HepG2 (cell line): Measurements from ENCODE around the gene PCSK2.

Source experiments
- GABPA ChIP-seq, 2 experiments: IDR thresholded peaks; 2 replicates each; pipeline ENCODE4 v1.6.1; 2011 to 2016; ENCODE audit warnings: low read depth in 2 of 2, low read length in 1 of 2, missing biosample characterization in 1 of 2, missing genetic modification characterization in 1 of 2
- MYNN ChIP-seq: sonication (generic); formaldehyde crosslinking; IDR thresholded peaks from 2 replicates; pipeline ENCODE4 v1.4.0; 2020; ENCODE audit warnings: mild to moderate bottlenecking, low read depth, missing genetic modification reagents
- POLR2AphosphoS5 ChIP-seq: IDR thresholded peaks from 2 replicates; pipeline ENCODE4 v1.6.1; 2012; ENCODE audit warnings: low read depth, low read length
- TF ChIP-seq, protein P1 (sequence below): sonication (generic); formaldehyde crosslinking; IDR thresholded peaks from 2 replicates; pipeline ENCODE4 v1.8.1; 2022; ENCODE audit warnings: mild to moderate bottlenecking, missing genetic modification reagents
- TF ChIP-seq, protein P2 (sequence below): sonication (generic); formaldehyde crosslinking; IDR thresholded peaks from 2 replicates; pipeline ENCODE4 v1.5.0; 2020; ENCODE audit warnings: mild to moderate bottlenecking, missing genetic modification reagents, moderate library complexity

DNA sequence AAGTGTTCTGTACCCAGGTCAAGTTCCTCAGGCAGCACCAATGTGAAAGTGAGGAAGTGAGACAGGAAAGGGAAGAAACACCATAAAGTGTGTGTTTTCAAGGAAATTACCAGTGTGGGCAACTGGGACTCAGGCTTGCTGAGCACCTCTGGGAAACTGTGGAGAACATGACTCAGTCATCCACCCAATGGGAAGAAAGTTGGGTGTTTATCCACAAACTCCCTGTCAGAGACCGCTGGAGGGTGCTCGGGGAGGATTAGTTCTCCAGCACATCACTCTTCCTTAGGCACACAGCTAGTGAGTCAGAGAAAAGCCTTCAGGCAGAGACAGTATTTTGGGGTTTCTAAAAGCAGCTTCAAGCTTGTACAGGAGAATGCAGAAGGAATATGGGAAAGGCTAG lies 93.6 kb downstream of the PCSK2 start:
- TF ChIP-seq MYNN = no peak
- TF ChIP-seq, protein P1, sequence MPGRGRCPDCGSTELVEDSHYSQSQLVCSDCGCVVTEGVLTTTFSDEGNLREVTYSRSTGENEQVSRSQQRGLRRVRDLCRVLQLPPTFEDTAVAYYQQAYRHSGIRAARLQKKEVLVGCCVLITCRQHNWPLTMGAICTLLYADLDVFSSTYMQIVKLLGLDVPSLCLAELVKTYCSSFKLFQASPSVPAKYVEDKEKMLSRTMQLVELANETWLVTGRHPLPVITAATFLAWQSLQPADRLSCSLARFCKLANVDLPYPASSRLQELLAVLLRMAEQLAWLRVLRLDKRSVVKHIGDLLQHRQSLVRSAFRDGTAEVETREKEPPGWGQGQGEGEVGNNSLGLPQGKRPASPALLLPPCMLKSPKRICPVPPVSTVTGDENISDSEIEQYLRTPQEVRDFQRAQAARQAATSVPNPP (CRISPR knock-in tag) = no peak
- no peak for TF ChIP-seq POLR2AphosphoS5
- TF ChIP-seq, protein P2, sequence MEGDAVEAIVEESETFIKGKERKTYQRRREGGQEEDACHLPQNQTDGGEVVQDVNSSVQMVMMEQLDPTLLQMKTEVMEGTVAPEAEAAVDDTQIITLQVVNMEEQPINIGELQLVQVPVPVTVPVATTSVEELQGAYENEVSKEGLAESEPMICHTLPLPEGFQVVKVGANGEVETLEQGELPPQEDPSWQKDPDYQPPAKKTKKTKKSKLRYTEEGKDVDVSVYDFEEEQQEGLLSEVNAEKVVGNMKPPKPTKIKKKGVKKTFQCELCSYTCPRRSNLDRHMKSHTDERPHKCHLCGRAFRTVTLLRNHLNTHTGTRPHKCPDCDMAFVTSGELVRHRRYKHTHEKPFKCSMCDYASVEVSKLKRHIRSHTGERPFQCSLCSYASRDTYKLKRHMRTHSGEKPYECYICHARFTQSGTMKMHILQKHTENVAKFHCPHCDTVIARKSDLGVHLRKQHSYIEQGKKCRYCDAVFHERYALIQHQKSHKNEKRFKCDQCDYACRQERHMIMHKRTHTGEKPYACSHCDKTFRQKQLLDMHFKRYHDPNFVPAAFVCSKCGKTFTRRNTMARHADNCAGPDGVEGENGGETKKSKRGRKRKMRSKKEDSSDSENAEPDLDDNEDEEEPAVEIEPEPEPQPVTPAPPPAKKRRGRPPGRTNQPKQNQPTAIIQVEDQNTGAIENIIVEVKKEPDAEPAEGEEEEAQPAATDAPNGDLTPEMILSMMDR (CRISPR knock-in tag) = no peak
- TF ChIP-seq GABPA (IDR thresholded peaks at IDR 0.05; ENCODE audit: low read depth, low read length) = no peak
- no peak for TF ChIP-seq GABPA (CRISPR knock-in tag; IDR thresholded peaks at IDR 0.05; ENCODE audit: low read depth)
